HL-60 (cell line): ENCODE results near the gene GPC3.

Experiments used
- GABPA ChIP-seq: IDR thresholded peaks from 2 replicates; pipeline ENCODE4 v1.6.1; 2012; ENCODE audit warnings: low read depth
- POLR2AphosphoS5 ChIP-seq: IDR thresholded peaks from 2 replicates; pipeline ENCODE4 v1.6.1; 2012; ENCODE audit warnings: low read depth
- SPI1 ChIP-seq: IDR thresholded peaks from 2 replicates; pipeline ENCODE4 v1.6.1; 2012; ENCODE audit warnings: low read depth, mild to moderate bottlenecking, borderline replicate concordance
- TF ChIP-seq, protein P1 (sequence below): IDR thresholded peaks from one replicate; pipeline ENCODE4 v1.5.1; 2011; ENCODE audit warnings: low read length, control low read depth, inconsistent platforms; ENCODE audit not compliant: insufficient read depth
- TF ChIP-seq, protein P2 (sequence below): IDR thresholded peaks from 2 replicates; pipeline ENCODE4 v1.6.1; 2012; ENCODE audit warnings: low read depth; ENCODE audit not compliant: insufficient replicate concordance

DNA sequence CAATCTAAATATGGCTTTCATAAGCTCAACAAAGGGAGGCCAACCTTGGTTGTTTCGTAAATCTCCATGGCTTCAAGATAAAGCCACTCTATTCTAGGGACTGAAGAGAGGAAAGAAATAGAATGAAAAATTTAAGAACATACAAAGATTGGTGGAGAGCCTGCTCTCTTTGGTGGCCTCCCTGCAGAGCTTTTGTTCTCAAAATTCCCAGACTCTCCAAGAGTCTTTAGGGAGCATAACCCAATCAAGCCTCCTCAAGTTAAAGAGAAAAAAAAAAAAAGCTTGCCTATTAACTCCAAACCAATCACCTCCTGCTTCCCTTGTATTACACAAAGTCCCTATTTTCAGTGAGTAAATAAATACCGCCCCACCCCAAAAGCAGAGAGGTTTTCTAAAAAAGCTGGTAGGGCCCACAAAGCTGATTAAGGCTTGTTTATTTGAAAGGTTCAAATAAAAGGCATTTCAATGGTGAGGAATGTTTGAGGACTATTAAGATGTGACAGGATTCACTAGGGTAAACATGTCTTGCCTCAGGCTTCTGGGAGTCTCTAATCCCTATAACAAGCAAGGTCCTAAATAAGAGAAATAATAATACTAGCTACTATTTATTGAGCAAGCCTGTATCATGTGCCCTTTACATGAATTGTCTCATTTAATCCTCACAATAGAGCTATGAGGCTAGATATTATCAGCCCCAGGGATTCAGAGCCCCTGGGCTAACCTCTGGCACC is 71.6 kb downstream of the GPC3 start:
- no peak for TF ChIP-seq POLR2AphosphoS5
- TF ChIP-seq, protein P1, sequence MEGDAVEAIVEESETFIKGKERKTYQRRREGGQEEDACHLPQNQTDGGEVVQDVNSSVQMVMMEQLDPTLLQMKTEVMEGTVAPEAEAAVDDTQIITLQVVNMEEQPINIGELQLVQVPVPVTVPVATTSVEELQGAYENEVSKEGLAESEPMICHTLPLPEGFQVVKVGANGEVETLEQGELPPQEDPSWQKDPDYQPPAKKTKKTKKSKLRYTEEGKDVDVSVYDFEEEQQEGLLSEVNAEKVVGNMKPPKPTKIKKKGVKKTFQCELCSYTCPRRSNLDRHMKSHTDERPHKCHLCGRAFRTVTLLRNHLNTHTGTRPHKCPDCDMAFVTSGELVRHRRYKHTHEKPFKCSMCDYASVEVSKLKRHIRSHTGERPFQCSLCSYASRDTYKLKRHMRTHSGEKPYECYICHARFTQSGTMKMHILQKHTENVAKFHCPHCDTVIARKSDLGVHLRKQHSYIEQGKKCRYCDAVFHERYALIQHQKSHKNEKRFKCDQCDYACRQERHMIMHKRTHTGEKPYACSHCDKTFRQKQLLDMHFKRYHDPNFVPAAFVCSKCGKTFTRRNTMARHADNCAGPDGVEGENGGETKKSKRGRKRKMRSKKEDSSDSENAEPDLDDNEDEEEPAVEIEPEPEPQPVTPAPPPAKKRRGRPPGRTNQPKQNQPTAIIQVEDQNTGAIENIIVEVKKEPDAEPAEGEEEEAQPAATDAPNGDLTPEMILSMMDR: no peak
- TF ChIP-seq, protein P2, sequence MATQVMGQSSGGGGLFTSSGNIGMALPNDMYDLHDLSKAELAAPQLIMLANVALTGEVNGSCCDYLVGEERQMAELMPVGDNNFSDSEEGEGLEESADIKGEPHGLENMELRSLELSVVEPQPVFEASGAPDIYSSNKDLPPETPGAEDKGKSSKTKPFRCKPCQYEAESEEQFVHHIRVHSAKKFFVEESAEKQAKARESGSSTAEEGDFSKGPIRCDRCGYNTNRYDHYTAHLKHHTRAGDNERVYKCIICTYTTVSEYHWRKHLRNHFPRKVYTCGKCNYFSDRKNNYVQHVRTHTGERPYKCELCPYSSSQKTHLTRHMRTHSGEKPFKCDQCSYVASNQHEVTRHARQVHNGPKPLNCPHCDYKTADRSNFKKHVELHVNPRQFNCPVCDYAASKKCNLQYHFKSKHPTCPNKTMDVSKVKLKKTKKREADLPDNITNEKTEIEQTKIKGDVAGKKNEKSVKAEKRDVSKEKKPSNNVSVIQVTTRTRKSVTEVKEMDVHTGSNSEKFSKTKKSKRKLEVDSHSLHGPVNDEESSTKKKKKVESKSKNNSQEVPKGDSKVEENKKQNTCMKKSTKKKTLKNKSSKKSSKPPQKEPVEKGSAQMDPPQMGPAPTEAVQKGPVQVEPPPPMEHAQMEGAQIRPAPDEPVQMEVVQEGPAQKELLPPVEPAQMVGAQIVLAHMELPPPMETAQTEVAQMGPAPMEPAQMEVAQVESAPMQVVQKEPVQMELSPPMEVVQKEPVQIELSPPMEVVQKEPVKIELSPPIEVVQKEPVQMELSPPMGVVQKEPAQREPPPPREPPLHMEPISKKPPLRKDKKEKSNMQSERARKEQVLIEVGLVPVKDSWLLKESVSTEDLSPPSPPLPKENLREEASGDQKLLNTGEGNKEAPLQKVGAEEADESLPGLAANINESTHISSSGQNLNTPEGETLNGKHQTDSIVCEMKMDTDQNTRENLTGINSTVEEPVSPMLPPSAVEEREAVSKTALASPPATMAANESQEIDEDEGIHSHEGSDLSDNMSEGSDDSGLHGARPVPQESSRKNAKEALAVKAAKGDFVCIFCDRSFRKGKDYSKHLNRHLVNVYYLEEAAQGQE: no peak
- no peak for TF ChIP-seq GABPA
- TF ChIP-seq SPI1: no peak
